ENCODE data around the gene MDC1. TPM values are rescaled to one million over a fixed set of nuclear protein-coding genes. Genes with fewer than 3 reads are reported as not detected.

The MDC1 gene
- total RNA-seq, 1 experiment from 2014 or later: 95.9 TPM

- ChIA-PET POLR2A (interaction anchor here (1.6 kb wide), 1 partner anchor 36 kb away, joined by 4 read pairs; the partner anchor contains the start of gene MDC1), CTCF (interaction anchor here (1.2 to 9.7 kb wide), 4 partner anchors 9 to 228 kb away, joined by 3 to 131 read pairs (median 10); partner anchors contain the start of gene DHX16)
- no peaks in the 10 kb centered on the region for H3K27me3 Mint-ChIP-seq (ENCODE audit: low read depth)
- peak overlapping the region; percentile 49; the same call in 1 of the 2 replicates for H3K27ac Mint-ChIP-seq
- no peak overlapping the region for H3K4me3 Mint-ChIP-seq
- peaks cover 58% of the 10 kb centered on the region for H3K4me1 Mint-ChIP-seq
- no peak for TF ChIP-seq NR2C2 (CRISPR knock-in tag; IDR thresholded peaks at IDR 0.05)
- no peak for TF ChIP-seq CREB1 (CRISPR knock-in tag; IDR thresholded peaks at IDR 0.05)
- TF ChIP-seq HMGXB4 (CRISPR knock-in tag; IDR thresholded peaks at IDR 0.05): no peak
- no peak for TF ChIP-seq ATF6 (CRISPR knock-in tag; IDR thresholded peaks at IDR 0.05)
- TF ChIP-seq USF1 (CRISPR knock-in tag; IDR thresholded peaks at IDR 0.05): no peak
- no peak for TF ChIP-seq OVOL2 (CRISPR knock-in tag; IDR thresholded peaks at IDR 0.05; ENCODE audit: borderline replicate concordance)
- TF ChIP-seq JAZF1 (CRISPR knock-in tag; IDR thresholded peaks at IDR 0.05): no peak
- TF ChIP-seq ZNF281 (CRISPR knock-in tag; IDR thresholded peaks at IDR 0.05): no peak
- TF ChIP-seq ZBTB43 (CRISPR knock-in tag; IDR thresholded peaks at IDR 0.05): no peak
- TF ChIP-seq TCF7 (CRISPR knock-in tag; IDR thresholded peaks at IDR 0.05; ENCODE audit: low read depth): no peak
- TF ChIP-seq FOXP1 (CRISPR knock-in tag; IDR thresholded peaks at IDR 0.05; ENCODE audit: borderline replicate concordance): no peak
- TF ChIP-seq MLX (CRISPR knock-in tag; IDR thresholded peaks at IDR 0.05): no peak
- no peak for TF ChIP-seq IRF1 (CRISPR knock-in tag; IDR thresholded peaks at IDR 0.05)
- TF ChIP-seq AFF4 (CRISPR knock-in tag; IDR thresholded peaks at IDR 0.05; ENCODE audit: borderline replicate concordance): no peak
- TF ChIP-seq ZNF317 (CRISPR knock-in tag; IDR thresholded peaks at IDR 0.05; ENCODE audit: borderline replicate concordance, low read depth): no peak
- no peak for TF ChIP-seq NFYB (CRISPR knock-in tag; conservative IDR thresholded peaks at IDR 0.05; ENCODE audit: low read depth)
- TF ChIP-seq ZNF232 (CRISPR knock-in tag; IDR thresholded peaks at IDR 0.05): no peak
- TF ChIP-seq E2F4 (CRISPR knock-in tag; IDR thresholded peaks at IDR 0.05; ENCODE audit: borderline replicate concordance, low read depth): no peak
- H3K36me3 Mint-ChIP-seq: peaks cover 10% of the 10 kb centered on the region
- H3K9me3 Mint-ChIP-seq: no peaks in the 10 kb centered on the region
- ATAC-seq (no peak), DNase-seq (ENCODE audit: low spot score) (no peak)
These were observed 35.3 kb downstream of the MDC1 start for GRCh38 chr6:30681766-30682142.
